Breast epithelium (tissue), 3 donors: ENCODE results near the gene NR6A1.

Experiments used
- CTCF ChIP-seq, 3 donors: fragments of 450-650 bp; IDR thresholded peaks; one replicate each; pipeline ENCODE4 v1.5.1; 2016 to 2017; ENCODE audit warnings: antibody characterized with exemption in 3 of 3, mild to moderate bottlenecking in 3 of 3, moderate library complexity in 3 of 3
- POLR2AphosphoS5 ChIP-seq, 3 donors: sonication (generic); formaldehyde crosslinking; IDR thresholded peaks; one replicate each; pipeline ENCODE4 v1.6.1; 2017; ENCODE audit warnings: antibody characterized with exemption in 3 of 3

- no peak for TF ChIP-seq CTCF (IDR thresholded peaks at IDR 0.05)
- TF ChIP-seq POLR2AphosphoS5 (IDR thresholded peaks at IDR 0.05) = no peak
Observed at GRCh38 chr9:124747065-124747464, 24.0 kb downstream of the NR6A1 start.
